ENCODE results near the gene ID3. TPM values are rescaled to one million over a fixed set of nuclear protein-coding genes. Genes with fewer than 3 reads are reported as not detected.

ID3 gene
- polyA plus RNA-seq, 3 donors, result 1.1 to 31.1 (median 2.5) TPM

DNA sequence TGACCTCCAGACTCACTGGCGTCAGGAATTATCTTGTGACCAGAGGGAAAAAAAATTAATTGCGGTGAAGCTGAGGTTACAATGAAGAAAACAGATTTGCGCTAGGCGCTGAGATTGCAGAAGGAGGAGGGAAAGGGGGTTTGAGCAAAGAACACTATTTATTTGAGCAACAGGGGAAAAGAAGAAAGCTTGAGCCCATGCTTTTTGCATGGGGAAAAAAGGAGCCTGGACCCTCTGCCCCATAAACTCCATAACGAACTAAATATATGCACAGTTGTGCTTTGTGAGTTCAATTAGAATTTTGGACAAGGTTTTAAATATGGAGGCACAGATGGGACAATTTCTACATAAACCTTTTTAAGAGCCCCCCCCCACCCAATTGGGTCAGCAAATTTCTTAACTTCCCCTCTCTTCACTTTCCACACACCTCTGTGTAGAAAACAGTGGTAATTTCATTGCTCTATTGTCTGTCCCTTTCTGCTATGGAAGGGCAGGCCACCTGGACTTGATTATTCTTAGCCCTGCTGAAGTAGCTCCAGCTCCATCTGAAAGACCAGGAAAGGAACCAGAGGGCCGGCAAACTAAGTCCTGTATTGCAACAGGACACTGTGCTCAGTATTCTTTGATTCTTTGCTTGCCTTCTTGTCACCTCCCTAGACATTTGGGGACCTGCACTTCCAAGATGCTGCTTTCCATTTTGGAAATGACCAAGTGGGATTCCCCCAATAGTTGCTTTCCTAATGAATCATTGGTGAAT is 862 bp upstream of the ID3 start:
- Histone ChIP-seq H3K79me2 (ENCODE audit: insufficient read depth, low read length) (no peaks in the 10 kb centered on the region), H3K4me1 (ENCODE audit: control insufficient read depth in 1 of 2, insufficient read depth in 2 of 2, low read length in 2 of 2) (peaks cover 46 to 52% of the 10 kb centered on the region in 2 donors), H3K4me3 (replicated peaks in 1 of 3; ENCODE audit: low read depth in 2 of 3, low read length in 3 of 3) (peak overlapping the region; percentile 16 to 80 (median 61)), H3K27ac (ENCODE audit: low read depth in 1 of 2, low read length in 2 of 2) (peak overlapping the region; percentile 80 to 82), H3K9ac (ENCODE audit: insufficient read depth, low read length, poor library complexity, severe bottlenecking) (peak overlapping the region; percentile 60), H3K9me3 (replicated peaks in 1 of 2; ENCODE audit: control insufficient read depth in 1 of 2, insufficient read depth in 1 of 2, low read length in 2 of 2) (peaks cover 0 to 10% of the 10 kb centered on the region in 2 donors), H3K36me3 (replicated peaks in 1 of 2; ENCODE audit: control insufficient read depth in 1 of 2, insufficient read depth in 2 of 2, low read length in 2 of 2) (no peaks in the 10 kb centered on the region), H4K20me1 (ENCODE audit: insufficient read depth, low read length) (no peaks in the 10 kb centered on the region), H3K4me2 (replicated peaks; ENCODE audit: extremely low read depth, low read length, poor library complexity, severe bottlenecking) (peak overlapping the region; percentile 91), H2AFZ (ENCODE audit: insufficient read depth, low read depth, low read length, poor library complexity, severe bottlenecking) (peak overlapping the region; percentile 27), H3K27me3 (ENCODE audit: control insufficient read depth in 2 of 2, insufficient read depth in 2 of 2, low read length in 2 of 2) (peaks cover 65 to 81% of the 10 kb centered on the region in 2 donors)
- Mint-ChIP-seq H3K36me3 (peaks cover 0 to 9% of the 10 kb centered on the region in 2 donors), H3K27me3 (ENCODE audit: low read depth in 3 of 3) (peaks cover 82 to 92% (median 90%) of the 10 kb centered on the region in 3 donors), H3K27ac (peak overlapping the region; percentile 92 to 98 (median 97)), H3K9me3 (peaks cover 0 to 15% (median 6%) of the 10 kb centered on the region in 7 donors), H3K4me1 (peaks cover 63% of the 10 kb centered on the region), H3K4me3 (peak overlapping the region; percentile 85 to 89)
- TF ChIP-seq, protein P1, sequence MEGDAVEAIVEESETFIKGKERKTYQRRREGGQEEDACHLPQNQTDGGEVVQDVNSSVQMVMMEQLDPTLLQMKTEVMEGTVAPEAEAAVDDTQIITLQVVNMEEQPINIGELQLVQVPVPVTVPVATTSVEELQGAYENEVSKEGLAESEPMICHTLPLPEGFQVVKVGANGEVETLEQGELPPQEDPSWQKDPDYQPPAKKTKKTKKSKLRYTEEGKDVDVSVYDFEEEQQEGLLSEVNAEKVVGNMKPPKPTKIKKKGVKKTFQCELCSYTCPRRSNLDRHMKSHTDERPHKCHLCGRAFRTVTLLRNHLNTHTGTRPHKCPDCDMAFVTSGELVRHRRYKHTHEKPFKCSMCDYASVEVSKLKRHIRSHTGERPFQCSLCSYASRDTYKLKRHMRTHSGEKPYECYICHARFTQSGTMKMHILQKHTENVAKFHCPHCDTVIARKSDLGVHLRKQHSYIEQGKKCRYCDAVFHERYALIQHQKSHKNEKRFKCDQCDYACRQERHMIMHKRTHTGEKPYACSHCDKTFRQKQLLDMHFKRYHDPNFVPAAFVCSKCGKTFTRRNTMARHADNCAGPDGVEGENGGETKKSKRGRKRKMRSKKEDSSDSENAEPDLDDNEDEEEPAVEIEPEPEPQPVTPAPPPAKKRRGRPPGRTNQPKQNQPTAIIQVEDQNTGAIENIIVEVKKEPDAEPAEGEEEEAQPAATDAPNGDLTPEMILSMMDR (IDR thresholded peaks at IDR 0.05), result no peak
- intact Hi-C loops (cut with micrococcal nuclease), result loop anchor here (5.0 to 10.0 kb wide), 3 partner anchors 32 to 195 kb away; partner anchors contain the start of gene ELOA (in 1 of the 2)
- DNase-seq, result peak in 2 of 3 donors; percentile 31 to 50
- 0% methylated on average over 3 of the region's 6 CpGs for WGBS (ENCODE audit: insufficient coverage)

DNA sequence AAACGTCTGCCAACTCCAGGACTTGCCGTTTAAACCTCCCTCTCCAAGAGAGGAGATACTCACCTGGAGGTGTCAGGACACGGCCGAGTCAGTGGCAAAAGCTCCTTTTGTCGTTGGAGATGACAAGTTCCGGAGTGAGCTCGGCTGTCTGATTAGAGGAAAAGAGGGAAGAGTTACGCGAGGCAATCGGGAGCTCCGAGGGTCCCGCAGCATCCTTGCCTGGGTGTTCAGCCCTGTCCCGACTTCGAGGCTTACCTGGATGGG is 497 bp downstream of the ID3 start:
- peak overlapping the region in 1 of 2 donors; percentile 48 for H3K27ac ChIP-seq (ENCODE audit: low read depth in 1 of 2, low read length in 2 of 2)
- intact Hi-C loops (cut with micrococcal nuclease), result loop anchor here (5.0 to 10.0 kb wide), 3 partner anchors 33 to 196 kb away; partner anchors contain the start of gene ELOA (in 1 of the 2)
- no peak for DNase-seq
- H3K4me1 ChIP-seq (ENCODE audit: control insufficient read depth in 1 of 2, insufficient read depth in 2 of 2, low read length in 2 of 2), result peaks cover 54 to 63% of the 10 kb centered on the region in 2 donors
- no peaks in the 10 kb centered on the region for H3K79me2 ChIP-seq (ENCODE audit: insufficient read depth, low read length)
- peak overlapping the region; percentile 79 for H2AFZ ChIP-seq (ENCODE audit: insufficient read depth, low read depth, low read length, poor library complexity, severe bottlenecking)
- Mint-ChIP-seq H3K27ac (peak overlapping the region in 5 of 7 donors; percentile 69 to 98 (median 92)), H3K9me3 (peaks cover 0 to 18% (median 6%) of the 10 kb centered on the region in 7 donors), H3K27me3 (ENCODE audit: low read depth in 3 of 3) (peaks cover 76 to 89% (median 86%) of the 10 kb centered on the region in 3 donors), H3K36me3 (peaks cover 0 to 14% of the 10 kb centered on the region in 2 donors), H3K4me1 (peaks cover 71% of the 10 kb centered on the region), H3K4me3 (peak overlapping the region; percentile 85 to 94)
- H3K9me3 ChIP-seq (replicated peaks in 1 of 2; ENCODE audit: control insufficient read depth in 1 of 2, insufficient read depth in 1 of 2, low read length in 2 of 2), result peaks cover 2 to 10% of the 10 kb centered on the region in 2 donors
- TF ChIP-seq, protein P1 (IDR thresholded peaks at IDR 0.05), result no peak
- peak overlapping the region; percentile 91 for H3K4me2 ChIP-seq (replicated peaks; ENCODE audit: extremely low read depth, low read length, poor library complexity, severe bottlenecking)
- H4K20me1 ChIP-seq (ENCODE audit: insufficient read depth, low read length), result no peaks in the 10 kb centered on the region
- H3K4me3 ChIP-seq (replicated peaks in 1 of 3; ENCODE audit: low read depth in 2 of 3, low read length in 3 of 3), result peak overlapping the region; percentile 47 to 80 (median 61)
- 0% methylated on average over 9 of the region's 14 CpGs for WGBS (ENCODE audit: insufficient coverage)
- no peaks in the 10 kb centered on the region for H3K36me3 ChIP-seq (replicated peaks in 1 of 2; ENCODE audit: control insufficient read depth in 1 of 2, insufficient read depth in 2 of 2, low read length in 2 of 2)
- peaks cover 56 to 78% of the 10 kb centered on the region in 2 donors for H3K27me3 ChIP-seq (ENCODE audit: control insufficient read depth in 2 of 2, insufficient read depth in 2 of 2, low read length in 2 of 2)
- H3K9ac ChIP-seq (ENCODE audit: insufficient read depth, low read length, poor library complexity, severe bottlenecking), result peak overlapping the region; percentile 60

All from CD14-positive monocyte (primary cell).